ENCODE measurements around the gene TTC28.
A peak's percentile ranks its signal among the peaks of the same experiment; 100 is the strongest.

Gene TTC28

GRCh38 chr22:27984001-27984695 is 695.5 kb downstream of the TTC28 start:
- Histone ChIP-seq H3K4me2 (ENCODE audit: low read length) (no peak overlapping the region), H3K56ac (ENCODE audit: low read length) (no peak overlapping the region), H3K4ac (ENCODE audit: low read depth, low read length) (no peak overlapping the region), H4K8ac (ENCODE audit: low read depth, low read length) (no peak overlapping the region), H3K36me3 (ENCODE audit: control insufficient read depth, insufficient read depth, low read length) (no peaks in the 10 kb centered on the region), H3K9ac (ENCODE audit: low read length) (no peak overlapping the region), H3K4me3 (ENCODE audit: low read length) (no peak overlapping the region), H2BK15ac (replicated peaks; ENCODE audit: low read depth) (no peak overlapping the region), H3K27ac (ENCODE audit: low read depth, low read length) (no peak overlapping the region), H3K27me3 (ENCODE audit: insufficient read depth, low read length, poor library complexity) (no peaks in the 10 kb centered on the region), H3K18ac (ENCODE audit: low read length) (no peak overlapping the region), H3K4me1 (ENCODE audit: control insufficient read depth, low read depth, low read length) (peaks cover 1% of the 10 kb centered on the region), H3K79me2 (ENCODE audit: control insufficient read depth, insufficient read depth, low read length) (no peaks in the 10 kb centered on the region), H3K23ac (ENCODE audit: low read length) (no peak overlapping the region), H4K5ac (ENCODE audit: low read length) (no peak overlapping the region), H2AK5ac (ENCODE audit: low read length) (no peak overlapping the region), H2BK5ac (ENCODE audit: low read length) (no peak overlapping the region), H2BK120ac (ENCODE audit: low read depth, low read length) (no peak overlapping the region), H3K79me1 (ENCODE audit: low read length) (no peaks in the 10 kb centered on the region)
- no peak for DNase-seq
- WGBS (ENCODE audit: extremely low coverage, insufficient coverage, low lambda C conversion rate), result no CpG with 5 or more reads among the region's 10 CpGs

GRCh38 chr22:27983361-27983791 is 696.3 kb downstream of the TTC28 start:
- Histone ChIP-seq H2BK5ac (ENCODE audit: low read length) (no peak overlapping the region), H3K56ac (ENCODE audit: low read length) (no peak overlapping the region), H3K4ac (ENCODE audit: low read depth, low read length) (no peak overlapping the region), H4K8ac (ENCODE audit: low read depth, low read length) (no peak overlapping the region), H3K9ac (ENCODE audit: low read length) (no peak overlapping the region), H3K4me3 (ENCODE audit: low read length) (no peak overlapping the region), H2BK120ac (ENCODE audit: low read depth, low read length) (no peak overlapping the region), H3K4me1 (ENCODE audit: control insufficient read depth, low read depth, low read length) (peaks cover 1% of the 10 kb centered on the region), H3K36me3 (ENCODE audit: control insufficient read depth, insufficient read depth, low read length) (no peaks in the 10 kb centered on the region), H3K18ac (ENCODE audit: low read length) (no peak overlapping the region), H3K4me2 (ENCODE audit: low read length) (no peak overlapping the region), H2BK15ac (replicated peaks; ENCODE audit: low read depth) (no peak overlapping the region), H3K27ac (ENCODE audit: low read depth, low read length) (no peak overlapping the region), H2AK5ac (ENCODE audit: low read length) (no peak overlapping the region), H4K5ac (ENCODE audit: low read length) (no peak overlapping the region), H3K27me3 (ENCODE audit: insufficient read depth, low read length, poor library complexity) (no peaks in the 10 kb centered on the region), H3K79me1 (ENCODE audit: low read length) (no peaks in the 10 kb centered on the region), H3K23ac (ENCODE audit: low read length) (no peak overlapping the region), H3K79me2 (ENCODE audit: control insufficient read depth, insufficient read depth, low read length) (no peaks in the 10 kb centered on the region)
- no peak for DNase-seq
- WGBS (ENCODE audit: extremely low coverage, insufficient coverage, low lambda C conversion rate), result no CpG with 5 or more reads among the region's 15 CpGs

GRCh38 chr22:27982630-27983180 is 696.9 kb downstream of the TTC28 start:
- Histone ChIP-seq H3K36me3 (ENCODE audit: control insufficient read depth, insufficient read depth, low read length) (no peaks in the 10 kb centered on the region), H4K8ac (ENCODE audit: low read depth, low read length) (no peak overlapping the region), H3K79me2 (ENCODE audit: control insufficient read depth, insufficient read depth, low read length) (no peaks in the 10 kb centered on the region), H3K23ac (ENCODE audit: low read length) (no peak overlapping the region), H3K4ac (ENCODE audit: low read depth, low read length) (no peak overlapping the region), H2BK120ac (ENCODE audit: low read depth, low read length) (no peak overlapping the region), H3K27ac (ENCODE audit: low read depth, low read length) (no peak overlapping the region), H3K4me1 (ENCODE audit: control insufficient read depth, low read depth, low read length) (peaks cover 1% of the 10 kb centered on the region), H3K79me1 (ENCODE audit: low read length) (no peaks in the 10 kb centered on the region), H2BK15ac (replicated peaks; ENCODE audit: low read depth) (no peak overlapping the region), H2BK5ac (ENCODE audit: low read length) (no peak overlapping the region), H2AK5ac (ENCODE audit: low read length) (no peak overlapping the region), H3K9ac (ENCODE audit: low read length) (no peak overlapping the region), H3K4me3 (ENCODE audit: low read length) (no peak overlapping the region), H3K56ac (ENCODE audit: low read length) (no peak overlapping the region), H3K27me3 (ENCODE audit: insufficient read depth, low read length, poor library complexity) (no peaks in the 10 kb centered on the region), H3K18ac (ENCODE audit: low read length) (no peak overlapping the region), H3K4me2 (ENCODE audit: low read length) (no peak overlapping the region), H4K5ac (ENCODE audit: low read length) (no peak overlapping the region)
- WGBS (ENCODE audit: extremely low coverage, insufficient coverage, low lambda C conversion rate), result no CpG with 5 or more reads among the region's 20 CpGs
- DNase-seq, result no peak

GRCh38 chr22:27982106-27982505 is 697.5 kb downstream of the TTC28 start:
- DNase-seq, result no peak
- H2AK5ac ChIP-seq (ENCODE audit: low read length), result no peak overlapping the region
- no peak overlapping the region for H2BK120ac ChIP-seq (ENCODE audit: low read depth, low read length)
- H3K4me3 ChIP-seq (ENCODE audit: low read length), result no peak overlapping the region
- H3K36me3 ChIP-seq (ENCODE audit: control insufficient read depth, insufficient read depth, low read length), result no peaks in the 10 kb centered on the region
- no CpG with 5 or more reads among the region's 15 CpGs for WGBS (ENCODE audit: extremely low coverage, insufficient coverage, low lambda C conversion rate)
- H3K18ac ChIP-seq (ENCODE audit: low read length), result no peak overlapping the region
- no peaks in the 10 kb centered on the region for H3K79me1 ChIP-seq (ENCODE audit: low read length)
- no peak overlapping the region for H3K23ac ChIP-seq (ENCODE audit: low read length)
- no peak overlapping the region for H2BK15ac ChIP-seq (replicated peaks; ENCODE audit: low read depth)
- no peak overlapping the region for H3K27ac ChIP-seq (ENCODE audit: low read depth, low read length)
- no peak overlapping the region for H2BK5ac ChIP-seq (ENCODE audit: low read length)
- no peak overlapping the region for H4K5ac ChIP-seq (ENCODE audit: low read length)
- H4K8ac ChIP-seq (ENCODE audit: low read depth, low read length), result no peak overlapping the region
- no peaks in the 10 kb centered on the region for H3K27me3 ChIP-seq (ENCODE audit: insufficient read depth, low read length, poor library complexity)
- no peak overlapping the region for H3K4me2 ChIP-seq (ENCODE audit: low read length)
- peaks cover 1% of the 10 kb centered on the region for H3K4me1 ChIP-seq (ENCODE audit: control insufficient read depth, low read depth, low read length)
- H3K56ac ChIP-seq (ENCODE audit: low read length), result no peak overlapping the region
- H3K79me2 ChIP-seq (ENCODE audit: control insufficient read depth, insufficient read depth, low read length), result no peaks in the 10 kb centered on the region
- no peak overlapping the region for H3K4ac ChIP-seq (ENCODE audit: low read depth, low read length)
- H3K9ac ChIP-seq (ENCODE audit: low read length), result no peak overlapping the region

GRCh38 chr22:27980424-27981148 is 699.1 kb downstream of the TTC28 start:
- no peak overlapping the region for H3K4me3 ChIP-seq (ENCODE audit: low read length)
- no peaks in the 10 kb centered on the region for H3K79me2 ChIP-seq (ENCODE audit: control insufficient read depth, insufficient read depth, low read length)
- no CpG with 5 or more reads among the region's 7 CpGs for WGBS (ENCODE audit: extremely low coverage, insufficient coverage, low lambda C conversion rate)

More at GRCh38 chr22:27980424-27981148, 699.1 kb downstream of the TTC28 start:
- Histone ChIP-seq H2BK5ac (ENCODE audit: low read length) (no peak overlapping the region), H4K5ac (ENCODE audit: low read length) (no peak overlapping the region), H3K79me1 (ENCODE audit: low read length) (no peaks in the 10 kb centered on the region), H3K9ac (ENCODE audit: low read length) (no peak overlapping the region), H4K8ac (ENCODE audit: low read depth, low read length) (no peak overlapping the region), H3K4ac (ENCODE audit: low read depth, low read length) (no peak overlapping the region), H3K4me1 (ENCODE audit: control insufficient read depth, low read depth, low read length) (peaks cover 1% of the 10 kb centered on the region), H3K36me3 (ENCODE audit: control insufficient read depth, insufficient read depth, low read length) (no peaks in the 10 kb centered on the region), H2AK5ac (ENCODE audit: low read length) (no peak overlapping the region), H3K4me2 (ENCODE audit: low read length) (no peak overlapping the region), H3K56ac (ENCODE audit: low read length) (no peak overlapping the region), H3K23ac (ENCODE audit: low read length) (no peak overlapping the region), H3K27ac (ENCODE audit: low read depth, low read length) (no peak overlapping the region), H2BK15ac (replicated peaks; ENCODE audit: low read depth) (no peak overlapping the region), H2BK120ac (ENCODE audit: low read depth, low read length) (no peak overlapping the region), H3K27me3 (ENCODE audit: insufficient read depth, low read length, poor library complexity) (no peaks in the 10 kb centered on the region), H3K18ac (ENCODE audit: low read length) (no peak overlapping the region)
- DNase-seq, result peak; percentile 85

All from mesendoderm (in vitro differentiated cells).